GM12873 (cell line): ENCODE measurements around the gene SYT12.

Source experiments
- CTCF ChIP-seq: IDR thresholded peaks from 2 replicates; pipeline ENCODE4 v1.5.1; 2012; ENCODE audit warnings: low read depth, mild to moderate bottlenecking, moderate library complexity, low read length, control low read depth; ENCODE audit not compliant: insufficient read depth; ENCODE audit errors: missing control alignments

The SYT12 gene

GRCh38 chr11:66987158-66987620 lies 35.7 kb upstream of the SYT12 start:
- no peak for TF ChIP-seq CTCF

- no peak for TF ChIP-seq CTCF
Measured at GRCh38 chr11:66987924-66988637, 34.9 kb upstream of the SYT12 start.

DNA sequence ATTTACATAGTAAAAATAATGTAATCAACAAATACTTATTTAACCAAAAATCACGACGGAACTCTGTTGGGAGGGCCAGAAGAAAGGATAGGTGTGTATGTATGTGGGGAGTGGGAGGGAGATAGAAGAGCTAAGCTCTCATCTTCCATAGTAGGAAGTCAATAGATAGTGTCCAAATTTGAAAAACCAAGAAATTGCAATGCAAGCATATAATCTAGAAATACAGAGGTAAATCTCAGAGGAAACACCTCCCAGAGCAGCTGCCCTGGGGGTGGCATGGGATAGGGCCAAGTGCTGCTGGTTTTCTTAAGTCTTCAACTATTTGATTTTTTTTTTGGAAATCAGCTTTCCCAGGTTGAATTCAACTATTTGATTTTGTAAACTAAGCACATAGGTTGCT lies 30.9 kb upstream of the SYT12 start:
- TF ChIP-seq CTCF, result no peak

- no peak for TF ChIP-seq CTCF
Measured at GRCh38 chr11:66996609-66997273, 26.2 kb upstream of the SYT12 start.

GRCh38 chr11:66999555-66999954 lies 23.4 kb upstream of the SYT12 start:
- no peak for TF ChIP-seq CTCF

DNA sequence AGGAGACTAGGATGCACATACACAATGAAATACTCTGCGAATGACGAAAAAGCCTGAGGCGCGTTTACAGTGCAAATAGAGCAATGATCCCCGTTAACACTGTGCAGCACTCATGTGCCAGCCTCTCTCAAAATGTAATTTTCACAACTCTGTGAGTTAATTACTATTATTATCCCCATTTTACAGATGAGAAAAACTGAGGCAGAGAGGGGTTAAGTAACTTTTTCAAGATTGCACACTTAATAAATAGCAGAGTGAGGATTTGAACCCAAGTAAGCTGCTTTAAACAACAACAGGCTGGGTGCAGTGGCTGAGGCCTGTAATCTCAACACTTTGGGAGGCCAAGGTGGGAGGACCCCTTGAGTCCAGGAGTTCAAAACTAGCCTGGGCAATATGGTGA lies 21.6 kb upstream of the SYT12 start:
- no peak for TF ChIP-seq CTCF

GRCh38 chr11:67002297-67002913 lies 20.5 kb upstream of the SYT12 start:
- TF ChIP-seq CTCF, result no peak
